MM.1S (cell line): ENCODE measurements around the gene FBXL13.
"Not testable (repeated sequence)": the region's sequence is repeated elsewhere in the genome, so short reads cannot be mapped to it uniquely, and the experiment has no call there.

Experiments
- DNase-seq: peaks from one replicate; pipeline ENCODE4 v3.0.0-alpha.2; 2015
- H2AFZ ChIP-seq: fragments of 300-600 bp; sonication (generic); 2 replicates; pipeline ENCODE4 v1.6.0; 2016; ENCODE audit warnings: antibody characterized with exemption, low read length
- H3F3A ChIP-seq: fragments of 300-600 bp; sonication (generic); 2 replicates; pipeline ENCODE4 v1.6.1; 2016; ENCODE audit warnings: mild to moderate bottlenecking, antibody characterized with exemption, low read length, moderate library complexity, mixed read lengths; ENCODE audit not compliant: insufficient read depth
- H3K27ac ChIP-seq: fragments of 300-600 bp; sonication (generic); 2 replicates; pipeline ENCODE4 v1.5.1; 2016; ENCODE audit warnings: mild to moderate bottlenecking, low read length
- H3K27me3 ChIP-seq: fragments of 300-600 bp; sonication (generic); replicated peaks from 2 replicates; pipeline ENCODE4 v1.6.0; 2016; ENCODE audit warnings: low read length; ENCODE audit not compliant: insufficient read depth
- H3K36me3 ChIP-seq: fragments of 300-600 bp; sonication (generic); replicated peaks from 2 replicates; pipeline ENCODE4 v1.6.1; 2016; ENCODE audit warnings: mild to moderate bottlenecking, low read length, mixed read lengths; ENCODE audit not compliant: insufficient read depth
- H3K4me1 ChIP-seq: fragments of 300-600 bp; sonication (generic); 2 replicates; pipeline ENCODE4 v1.6.1; 2016; ENCODE audit warnings: low read length, mixed read lengths
- H3K4me2 ChIP-seq: fragments of 300-600 bp; sonication (generic); 2 replicates; pipeline ENCODE4 v1.6.0; 2016; ENCODE audit warnings: low read depth, low read length
- H3K4me3 ChIP-seq: fragments of 300-600 bp; sonication (generic); 2 replicates; pipeline ENCODE4 v1.5.1; 2016; ENCODE audit warnings: low read length, mixed read lengths
- H3K79me2 ChIP-seq: fragments of 300-600 bp; sonication (generic); 2 replicates; pipeline ENCODE4 v1.6.1; 2016; ENCODE audit warnings: mixed run types, low read length, mixed read lengths
- H3K9ac ChIP-seq: fragments of 300-600 bp; sonication (generic); 2 replicates; pipeline ENCODE4 v1.6.1; 2016; ENCODE audit warnings: low read length, mixed read lengths
- H3K9me2 ChIP-seq: fragments of 300-600 bp; sonication (generic); replicated peaks from 2 replicates; pipeline ENCODE4 v1.6.1; 2016; ENCODE audit warnings: mild to moderate bottlenecking, low read length, mixed read lengths; ENCODE audit not compliant: insufficient read depth
- H3K9me3 ChIP-seq: fragments of 300-600 bp; sonication (generic); replicated peaks from 2 replicates; pipeline ENCODE4 v1.6.1; 2016; ENCODE audit warnings: mild to moderate bottlenecking, low read length, mixed read lengths; ENCODE audit not compliant: insufficient read depth
- H4K20me1 ChIP-seq: fragments of 300-600 bp; sonication (generic); 2 replicates; pipeline ENCODE4 v1.6.1; 2016; ENCODE audit warnings: mild to moderate bottlenecking, low read length, moderate library complexity, mixed read lengths; ENCODE audit not compliant: insufficient read depth
- CTCF ChIP-seq: fragments of 300-600 bp; sonication (generic); IDR thresholded peaks from 2 replicates; pipeline ENCODE4 v1.5.1; 2016; ENCODE audit warnings: antibody characterized with exemption, low read length, mixed read lengths
- EZH2 ChIP-seq: fragments of 300-600 bp; sonication (generic); optimal IDR thresholded peaks from 2 replicates; pipeline ENCODE3; 2017; ENCODE audit warnings: low read depth, mild to moderate bottlenecking, antibody characterized with exemption, low read length, mixed read lengths
- EZH2phosphoT487 ChIP-seq: fragments of 300-600 bp; sonication (generic); IDR thresholded peaks from 2 replicates; pipeline ENCODE4 v1.6.1; 2018; ENCODE audit warnings: antibody characterized with exemption, low read length

FBXL13 gene

DNA sequence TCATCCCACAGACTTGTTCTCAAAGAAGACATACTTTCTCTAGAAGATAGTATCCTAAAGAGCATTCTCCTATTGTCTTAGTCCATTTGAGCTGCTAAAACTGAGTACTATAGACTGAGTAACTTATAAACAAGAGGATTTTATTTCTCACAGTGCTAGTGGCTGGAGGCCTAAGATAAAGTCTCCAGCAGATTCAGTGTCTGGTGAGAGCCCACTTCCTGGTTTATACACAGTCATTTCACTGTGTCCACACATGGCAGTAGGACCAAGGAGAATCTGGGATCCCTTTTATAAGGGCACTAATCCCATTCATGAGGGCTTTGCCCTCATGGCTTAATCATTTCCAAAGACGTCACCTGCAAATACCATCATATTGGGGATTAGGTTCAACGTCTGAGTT lies 93.1 kb downstream of the FBXL13 start:
- Histone ChIP-seq H3K4me1 (no peaks in the 10 kb centered on the region), H3K9ac (no peak overlapping the region), H4K20me1 (no peaks in the 10 kb centered on the region), H3F3A (no peaks in the 10 kb centered on the region), H3K9me3 (no peaks in the 10 kb centered on the region), H2AFZ (no peak overlapping the region), H3K36me3 (no peaks in the 10 kb centered on the region), H3K79me2 (no peaks in the 10 kb centered on the region), H3K4me2 (no peak overlapping the region), H3K27me3 (no peaks in the 10 kb centered on the region), H3K9me2 (no peaks in the 10 kb centered on the region), H3K4me3 (no peak overlapping the region), H3K27ac (no peak overlapping the region)
- TF ChIP-seq CTCF, result no peak
- TF ChIP-seq EZH2phosphoT487, result no peak
- DNase-seq, result no peak

GRCh38 chr7:102979670-102980069 lies 94.9 kb downstream of the FBXL13 start:
- H4K20me1 ChIP-seq, result no peaks in the 10 kb centered on the region
- H3K4me3 ChIP-seq, result no peak overlapping the region
- no peaks in the 10 kb centered on the region for H3K36me3 ChIP-seq

GRCh38 chr7:102978284-102978683 lies 96.3 kb downstream of the FBXL13 start:
- no peaks in the 10 kb centered on the region for H4K20me1 ChIP-seq
- no peak for DNase-seq
- H3K4me2 ChIP-seq, result no peak overlapping the region
- no peaks in the 10 kb centered on the region for H3K27me3 ChIP-seq
- H3F3A ChIP-seq, result no peaks in the 10 kb centered on the region
- H3K4me3 ChIP-seq, result no peak overlapping the region
- H3K9me3 ChIP-seq, result no peaks in the 10 kb centered on the region
- no peak overlapping the region for H3K9ac ChIP-seq
- no peak overlapping the region for H2AFZ ChIP-seq
- no peaks in the 10 kb centered on the region for H3K79me2 ChIP-seq
- H3K4me1 ChIP-seq, result no peaks in the 10 kb centered on the region
- H3K36me3 ChIP-seq, result no peaks in the 10 kb centered on the region
- H3K9me2 ChIP-seq, result no peaks in the 10 kb centered on the region
- H3K27ac ChIP-seq, result no peak overlapping the region
- no peak for TF ChIP-seq EZH2
- no peak for TF ChIP-seq CTCF
- TF ChIP-seq EZH2phosphoT487, result no peak

More at GRCh38 chr7:102979670-102980069, 94.9 kb downstream of the FBXL13 start:
- Histone ChIP-seq H3K9me3 (no peaks in the 10 kb centered on the region), H3K79me2 (no peaks in the 10 kb centered on the region), H3K27ac (no peak overlapping the region), H3F3A (no peaks in the 10 kb centered on the region), H3K4me2 (no peak overlapping the region), H3K27me3 (no peaks in the 10 kb centered on the region), H3K4me1 (no peaks in the 10 kb centered on the region), H2AFZ (no peak overlapping the region), H3K9ac (no peak overlapping the region), H3K9me2 (no peaks in the 10 kb centered on the region)
- DNase-seq, result no peak
- TF ChIP-seq EZH2 (no peak), CTCF (no peak), EZH2phosphoT487 (no peak)

- H3K4me3 ChIP-seq, H3K27me3 ChIP-seq, H3K9me3 ChIP-seq, H3K27ac ChIP-seq, H3K4me1 ChIP-seq, H3K9me2 ChIP-seq, H2AFZ ChIP-seq, H3K9ac ChIP-seq, H4K20me1 ChIP-seq, H3K4me2 ChIP-seq, H3K79me2 ChIP-seq, DNase-seq, H3K36me3 ChIP-seq, H3F3A ChIP-seq: not testable (repeated sequence)
Measured at GRCh38 chr7:102977586-102977985, 97.0 kb downstream of the FBXL13 start.
